Measurements from ENCODE around the gene GADD45GIP1.
"Not testable (repeated sequence)": the region's sequence is repeated elsewhere in the genome, so short reads cannot be mapped to it uniquely, and the experiment has no call there.

The GADD45GIP1 gene

DNA sequence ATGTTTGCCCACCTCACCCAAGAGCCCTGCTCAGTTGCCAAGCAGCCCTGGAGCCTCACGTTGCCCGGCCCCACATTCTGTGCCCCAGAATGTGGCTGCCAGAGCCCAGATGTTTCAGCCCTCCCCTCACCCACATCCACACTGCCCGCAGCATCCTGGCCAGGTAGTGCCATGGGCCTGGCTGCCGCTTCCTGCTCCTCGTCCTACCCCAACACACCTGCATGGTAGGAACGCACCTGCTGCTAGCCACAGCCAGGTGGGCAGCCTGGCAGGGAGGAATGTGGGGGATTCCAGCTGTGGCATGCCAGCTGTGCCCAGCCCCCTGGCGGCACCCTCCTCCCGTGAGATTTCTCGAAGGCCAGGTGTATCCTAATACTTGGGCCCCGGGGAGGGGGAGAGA, 30.8 kb upstream of the GADD45GIP1 start:
- DNase-seq = no peak

DNA sequence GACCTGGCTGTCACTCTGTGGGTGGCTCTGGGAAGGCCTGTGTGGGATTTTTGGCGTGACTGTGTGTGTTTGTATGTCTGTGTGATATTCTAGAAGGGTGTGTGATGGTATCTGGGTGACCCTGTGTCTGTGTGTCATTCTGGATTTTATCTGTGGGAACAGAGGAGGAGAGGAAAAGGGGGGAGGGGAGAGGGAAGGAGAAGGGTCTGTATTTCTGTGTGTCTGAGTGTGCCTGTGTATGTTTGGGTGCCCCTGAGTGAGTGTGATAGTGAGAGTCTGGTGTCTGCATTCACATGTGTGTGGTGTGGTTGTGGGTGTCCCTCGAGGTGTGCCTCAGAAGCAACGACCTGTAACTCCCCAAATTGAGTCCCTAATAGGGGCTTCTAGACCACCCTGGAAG, 30.2 kb upstream of the GADD45GIP1 start:
- DNase-seq = no peak

DNA sequence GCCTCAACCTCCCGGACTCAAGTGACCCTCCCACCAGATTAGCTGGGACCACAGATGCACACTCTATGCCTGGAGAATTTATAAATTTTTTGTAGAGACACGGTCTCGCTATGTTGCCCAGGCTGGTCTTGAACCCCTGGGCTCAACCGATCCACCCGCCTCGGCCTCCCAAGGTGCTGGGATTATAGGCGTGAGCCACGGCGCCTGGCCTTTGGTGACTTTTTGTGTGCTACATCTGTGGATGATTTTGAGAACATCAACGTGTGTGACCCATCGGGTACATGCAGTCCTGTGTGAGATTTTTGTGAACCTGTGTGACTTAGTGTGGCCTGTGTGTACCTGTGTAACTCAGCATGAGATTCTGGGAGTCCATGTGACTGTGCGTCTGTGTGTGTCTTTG, 29.7 kb upstream of the GADD45GIP1 start:
- DNase-seq = no peak

DNA sequence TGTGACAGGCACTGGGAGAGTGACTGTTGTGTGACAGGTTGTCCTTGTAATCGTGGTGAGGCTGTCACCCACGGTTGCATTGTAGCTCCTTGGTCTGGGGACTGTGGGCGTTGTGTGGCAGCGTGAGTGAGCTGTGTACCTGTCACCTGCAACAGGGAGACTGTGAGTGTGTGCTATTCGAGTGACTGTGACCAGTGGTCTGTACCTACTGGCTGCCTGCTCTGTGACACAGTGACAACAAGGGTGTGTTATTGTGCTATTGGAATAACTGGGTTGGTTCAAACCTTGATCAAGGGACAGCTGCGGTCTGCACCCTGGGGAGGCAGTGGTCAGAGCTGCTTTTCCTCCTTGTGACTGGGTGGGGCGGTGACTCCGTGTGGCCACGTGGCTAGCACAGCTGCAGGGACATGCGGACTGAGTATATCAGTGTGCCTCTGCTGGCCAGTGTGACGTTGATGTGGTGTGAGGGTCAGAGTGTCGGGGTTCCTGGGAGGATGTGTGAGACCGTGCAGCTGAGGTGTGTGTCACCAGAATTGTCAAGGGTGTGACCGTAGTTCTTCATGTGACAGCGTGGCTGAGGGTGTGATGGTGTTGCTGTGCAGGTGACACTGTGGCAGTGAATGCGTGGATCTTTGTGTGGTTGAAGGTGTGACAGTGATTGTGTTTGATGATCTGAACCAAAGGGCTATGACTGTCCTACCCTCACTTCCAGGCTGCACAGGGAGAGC, 28.2 kb upstream of the GADD45GIP1 start:
- no peak for DNase-seq

DNA sequence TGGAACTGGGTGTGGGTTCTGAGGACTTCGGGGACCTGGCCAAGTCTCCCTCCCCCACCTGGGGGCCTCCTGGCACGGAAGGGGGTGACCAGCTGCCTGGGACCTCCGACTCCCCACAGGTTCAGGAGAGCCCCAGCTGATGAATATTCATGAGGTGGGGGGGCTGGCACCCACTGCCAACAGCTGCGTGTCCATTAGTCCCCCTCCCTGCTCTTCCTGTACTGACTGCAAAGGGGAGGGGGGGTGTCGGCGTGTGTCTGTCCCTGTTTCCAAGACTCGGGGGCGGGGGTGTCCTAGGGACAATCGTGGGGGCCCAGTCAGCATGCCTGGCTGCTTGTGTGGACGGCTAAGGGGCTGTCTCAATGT, 27.6 kb upstream of the GADD45GIP1 start:
- DNase-seq = no peak

DNA sequence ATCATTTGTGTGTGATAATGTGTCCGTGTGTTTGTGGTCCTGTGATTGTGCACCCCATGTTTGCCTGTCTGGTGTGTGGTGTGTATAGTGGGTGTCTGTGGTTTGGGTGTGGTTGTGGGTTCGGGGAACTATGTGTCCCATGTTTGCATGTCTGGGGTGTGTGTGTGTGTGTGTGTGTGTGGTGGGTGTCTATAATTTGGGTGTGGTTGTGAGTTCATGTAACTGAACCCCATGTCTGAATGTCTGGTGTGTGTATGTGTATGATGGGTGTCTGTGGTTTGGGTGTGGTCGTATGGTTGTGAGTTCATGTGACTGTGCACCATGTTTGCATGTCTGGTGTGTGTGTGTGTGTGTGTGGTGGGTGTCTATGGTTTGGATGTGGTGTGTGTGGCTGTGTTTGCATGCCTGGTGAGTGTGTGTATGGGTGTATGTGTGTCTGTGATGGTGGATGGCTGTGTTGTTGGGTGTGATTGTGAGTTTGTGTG, 27.2 kb upstream of the GADD45GIP1 start:
- DNase-seq = no peak

DNA sequence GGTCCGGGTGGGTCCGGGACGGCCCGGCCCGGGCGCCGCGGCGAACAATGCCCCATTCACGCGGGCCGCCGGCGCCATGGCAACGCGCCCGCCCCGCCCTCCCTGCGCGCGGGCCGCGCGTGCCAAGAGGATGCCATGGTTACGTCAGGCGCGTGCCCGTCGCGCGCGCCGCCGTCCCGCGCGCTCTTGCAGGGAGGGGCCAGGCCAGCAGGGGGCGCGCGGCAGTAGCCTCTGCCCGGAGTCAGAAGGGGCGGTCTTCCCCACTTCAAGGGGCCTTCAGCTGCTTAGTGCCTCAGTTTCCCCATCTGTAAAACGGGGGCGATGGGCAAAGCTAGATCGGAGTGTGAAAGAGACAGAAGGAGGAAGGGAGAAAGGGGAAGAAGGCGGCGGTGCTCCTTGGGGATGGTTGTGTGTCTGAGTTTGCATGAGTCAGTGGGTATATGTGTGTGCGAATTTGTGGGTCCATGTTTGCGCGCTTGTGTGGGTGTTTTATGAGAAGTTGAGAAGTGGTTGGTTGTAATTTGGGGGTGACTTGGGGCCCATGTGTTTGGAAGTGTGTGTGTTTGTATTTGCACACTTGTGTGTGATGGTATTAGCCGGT, 26.6 kb upstream of the GADD45GIP1 start:
- peak; percentile 84 for DNase-seq

DNA sequence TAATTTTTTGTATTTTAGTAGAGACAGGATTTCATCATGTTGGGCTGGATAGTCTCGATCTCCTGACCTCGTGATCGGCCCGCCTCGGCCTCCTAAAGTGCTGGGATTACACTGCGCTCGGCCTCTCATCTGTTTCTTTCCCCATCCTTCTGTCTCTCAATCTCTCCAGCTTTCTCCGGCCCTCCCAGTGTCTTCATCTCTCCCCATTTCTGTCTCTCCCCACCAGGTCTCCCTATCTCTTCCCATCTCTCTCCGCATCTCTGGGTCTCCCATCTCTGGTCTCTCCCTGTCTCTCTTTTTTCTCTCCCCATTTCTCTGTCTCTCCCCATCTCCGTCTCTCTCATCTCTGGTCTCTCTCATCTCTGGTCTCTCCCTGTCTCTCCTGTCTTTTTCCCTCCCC, 26.1 kb upstream of the GADD45GIP1 start:
- DNase-seq = no peak

DNA sequence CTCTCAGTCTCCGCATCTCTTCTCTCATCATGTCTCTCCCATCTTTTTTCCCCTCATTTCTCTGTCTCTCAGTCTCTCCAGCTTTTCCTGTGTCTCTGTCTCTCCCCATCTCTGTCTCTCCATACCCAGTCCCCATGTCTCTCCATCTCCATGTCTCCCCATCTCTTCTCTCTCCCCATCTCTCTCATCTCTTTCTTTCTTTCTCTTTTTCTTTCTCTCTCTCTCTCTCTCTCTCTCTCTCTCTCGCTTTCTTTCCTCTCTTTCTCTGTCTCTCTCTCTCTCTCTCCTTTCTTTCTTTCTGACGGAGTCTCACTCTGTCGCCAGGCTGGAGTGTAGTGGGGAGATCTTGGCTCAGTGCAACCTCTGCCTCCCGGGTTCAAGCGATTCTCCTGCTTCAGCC, 25.6 kb upstream of the GADD45GIP1 start:
- no peak for DNase-seq

DNA sequence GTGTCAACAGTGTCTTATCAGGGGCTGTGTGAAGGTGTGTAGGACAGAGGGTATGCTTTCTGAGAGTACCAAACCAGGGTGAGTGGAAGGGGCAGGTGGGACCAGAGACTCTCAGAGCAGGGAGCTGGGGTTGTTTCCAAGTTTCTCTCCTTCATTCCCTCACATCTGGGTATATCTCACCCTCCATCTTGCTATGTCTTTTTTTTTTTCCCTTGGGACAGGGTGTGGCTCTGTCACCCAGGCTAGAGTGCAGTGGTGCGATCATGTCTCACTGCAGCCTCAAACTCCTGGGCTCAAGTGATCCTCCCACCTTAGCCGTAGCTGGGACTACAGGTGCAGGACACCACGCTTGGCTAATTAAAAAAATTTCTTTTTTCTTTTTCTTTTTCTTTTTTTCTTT, 23.0 kb upstream of the GADD45GIP1 start:
- no peak for DNase-seq

DNA sequence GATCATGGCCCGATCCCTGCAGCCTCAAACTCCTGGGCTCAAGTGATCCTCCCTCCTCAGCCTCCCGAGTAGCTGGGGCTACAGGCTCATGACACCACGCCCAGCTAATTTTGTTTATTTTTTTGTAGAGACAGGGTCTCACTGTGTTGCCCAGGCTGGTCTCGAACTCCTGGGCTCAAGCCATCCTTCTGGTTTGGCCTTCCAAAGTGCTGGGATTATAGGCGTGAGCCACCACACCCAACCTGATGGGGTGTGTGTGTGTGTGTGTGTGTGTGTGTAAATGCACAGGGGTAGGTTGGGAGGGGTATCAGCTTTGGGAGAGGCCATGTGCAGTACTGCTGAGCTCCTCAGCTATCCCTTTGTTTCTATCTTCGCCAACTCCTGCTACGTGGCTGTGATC, 19.1 kb upstream of the GADD45GIP1 start:
- not testable (repeated sequence) for DNase-seq

DNA sequence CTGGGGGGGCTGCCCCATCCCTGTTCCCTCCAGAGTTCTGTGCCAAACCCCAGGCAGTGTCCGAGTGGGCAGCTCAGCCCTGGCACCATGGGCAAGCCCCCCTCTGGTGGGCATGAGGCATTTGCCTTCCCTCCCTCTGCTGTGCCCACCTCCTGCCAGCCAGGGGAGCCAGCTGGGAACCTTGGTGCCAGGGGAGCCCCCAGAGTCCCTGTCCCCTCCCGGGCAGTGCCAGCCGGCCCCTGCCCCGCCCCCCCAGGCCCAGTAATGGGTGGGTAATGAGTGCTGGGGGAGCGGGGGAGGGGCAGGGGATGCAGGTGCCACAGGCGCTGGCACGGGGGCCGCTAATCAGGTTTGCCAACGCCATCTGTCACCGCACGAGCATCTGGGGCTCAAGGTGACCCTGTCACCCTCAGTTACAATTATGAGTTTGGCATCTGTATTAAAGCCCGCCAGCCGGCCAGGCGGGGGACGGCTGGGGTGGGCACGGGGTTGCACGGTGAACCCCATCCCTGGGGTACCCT, 18.3 kb upstream of the GADD45GIP1 start:
- peak; percentile 56 for DNase-seq

DNA sequence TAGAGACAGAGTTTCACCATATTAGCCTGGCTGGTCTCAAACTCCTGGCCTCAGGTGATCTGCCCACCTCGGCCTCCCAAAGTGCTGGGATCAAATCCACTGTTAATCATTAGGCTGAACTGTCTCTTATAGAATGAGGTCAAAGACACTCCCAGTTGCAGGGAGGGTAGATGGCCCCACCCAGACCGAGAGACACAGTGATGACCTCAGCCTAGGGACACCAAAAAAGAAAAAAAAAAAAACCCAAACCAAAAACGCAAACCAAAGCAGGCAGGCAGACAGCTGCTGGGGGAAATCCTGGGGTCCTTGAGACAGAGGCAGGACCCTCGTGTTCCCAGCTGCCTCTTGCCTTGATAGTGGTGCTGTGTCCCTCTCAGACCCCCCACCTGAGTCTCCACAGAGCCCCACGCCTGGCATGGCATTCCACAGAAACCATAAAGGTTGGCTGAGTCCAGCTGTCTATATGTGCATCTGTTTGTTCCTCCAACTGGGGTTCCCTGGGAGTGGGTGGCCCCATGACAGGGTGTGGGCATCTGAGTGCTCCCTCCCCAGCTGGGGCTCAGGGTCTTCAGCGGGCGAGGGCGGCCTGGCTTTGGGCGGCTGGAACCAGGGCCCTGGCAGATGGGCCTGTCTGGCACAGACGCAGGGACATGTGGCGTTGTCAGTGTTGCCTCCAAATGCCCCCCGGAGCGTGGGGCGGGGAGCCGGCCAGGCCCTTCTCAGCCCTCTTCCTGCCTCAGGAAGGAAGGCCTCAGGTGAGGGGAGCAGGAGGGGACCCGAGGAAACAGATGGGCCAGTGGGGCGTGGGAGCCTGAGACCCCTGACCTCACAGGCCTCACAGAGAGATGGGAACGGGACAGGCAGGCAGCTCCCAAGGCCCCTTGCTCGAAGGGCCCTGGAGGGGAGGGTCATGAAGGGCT, 17.5 kb upstream of the GADD45GIP1 start:
- peak; percentile 47 for DNase-seq

DNA sequence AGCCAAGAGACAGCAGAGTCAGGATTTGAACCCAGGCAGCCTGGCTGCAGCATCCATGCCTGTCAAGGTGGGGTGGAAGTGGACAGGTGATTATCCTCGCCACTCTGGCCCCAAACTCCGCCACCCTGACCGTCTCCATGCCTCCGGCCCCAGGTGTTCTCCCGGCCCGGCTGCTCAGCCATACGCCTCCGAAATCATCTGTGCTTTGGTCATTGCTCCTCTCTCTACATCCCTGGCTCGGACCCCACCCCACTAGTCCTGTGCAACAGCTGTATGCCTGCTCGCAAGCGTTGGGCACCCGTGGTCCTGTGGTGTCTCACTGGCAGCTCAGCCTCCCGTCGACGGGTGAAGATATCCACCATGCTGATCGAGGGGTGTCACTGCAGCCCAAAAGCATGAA, 16.2 kb upstream of the GADD45GIP1 start:
- no peak for DNase-seq

DNA sequence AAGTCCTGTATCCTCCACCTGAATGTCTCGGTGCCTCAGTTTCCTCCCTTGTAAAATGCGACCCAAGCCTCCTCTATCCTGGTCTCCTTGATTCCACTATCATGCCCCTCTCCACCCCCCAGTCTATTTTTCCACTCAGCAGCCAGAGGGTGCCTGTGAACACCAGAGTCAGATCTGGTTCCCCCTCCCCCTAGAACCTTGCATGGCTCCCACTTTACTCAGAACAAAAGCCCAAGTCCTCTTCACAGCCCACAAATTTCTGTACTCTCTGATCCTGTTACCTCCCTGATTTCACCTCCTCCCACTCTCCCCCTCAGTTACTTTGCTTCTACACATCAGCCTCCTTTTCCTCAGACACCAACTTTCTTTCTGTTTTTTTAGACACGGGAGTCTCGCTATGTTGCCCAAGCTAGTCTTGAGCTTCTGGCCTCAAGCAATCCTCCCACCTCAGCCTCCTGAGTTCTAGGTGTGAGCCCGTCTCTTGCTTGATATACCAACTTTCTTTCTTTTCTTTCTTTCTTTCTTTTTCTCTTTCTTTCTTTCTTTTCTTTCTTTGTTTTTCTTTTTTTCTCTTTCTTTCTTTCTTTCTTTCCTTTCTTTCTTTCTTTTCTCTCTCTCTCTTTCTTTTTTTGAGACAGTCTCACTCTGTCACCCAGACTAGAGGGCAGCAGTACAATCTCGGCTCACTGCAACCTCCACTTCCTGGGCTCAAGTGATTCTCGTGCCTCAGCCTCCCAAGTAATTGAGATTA, 13.2 kb upstream of the GADD45GIP1 start:
- no peak for DNase-seq

DNA sequence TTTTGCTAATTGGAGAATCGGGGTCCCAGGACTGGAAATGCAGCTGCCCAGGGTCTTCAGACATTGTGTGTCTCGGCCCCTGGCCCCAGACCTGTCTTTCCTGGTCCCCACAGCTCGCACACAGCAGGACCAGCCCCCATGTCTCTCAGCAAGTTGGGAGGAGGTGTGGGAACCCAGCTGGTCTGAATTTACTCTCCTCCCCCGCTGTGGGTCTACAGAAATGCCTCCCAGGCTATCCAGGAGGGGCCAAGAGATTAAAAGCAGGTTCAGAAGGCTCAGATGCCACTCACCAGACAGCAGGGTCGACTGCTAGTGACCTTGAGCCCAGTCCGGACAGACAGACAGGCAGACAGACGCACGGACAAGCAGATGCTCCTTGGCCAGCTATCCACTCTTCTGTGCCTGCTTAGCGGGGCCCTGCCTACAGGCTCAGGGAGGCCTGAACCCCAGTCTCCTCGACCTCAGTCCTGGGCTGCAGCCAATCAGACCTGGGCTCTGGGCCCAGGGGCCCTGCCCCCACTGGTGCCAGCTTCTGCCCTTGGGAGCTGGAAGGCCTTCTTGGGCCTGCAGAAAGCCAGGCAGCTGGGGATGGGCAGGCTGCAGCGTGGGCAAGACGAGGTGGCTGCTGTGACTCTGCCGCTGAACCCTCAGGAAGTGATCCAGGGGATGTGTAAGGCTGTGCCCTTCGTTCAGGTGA, 12.4 kb upstream of the GADD45GIP1 start, which contains the start of gene DAND5:
Gene DAND5, plus strand, starts transcription at position 285 of the 697 bp plus-strand sequence. Its CDS starts 85 bp downstream, at position 370.
- peak; percentile 78 for DNase-seq

DNA sequence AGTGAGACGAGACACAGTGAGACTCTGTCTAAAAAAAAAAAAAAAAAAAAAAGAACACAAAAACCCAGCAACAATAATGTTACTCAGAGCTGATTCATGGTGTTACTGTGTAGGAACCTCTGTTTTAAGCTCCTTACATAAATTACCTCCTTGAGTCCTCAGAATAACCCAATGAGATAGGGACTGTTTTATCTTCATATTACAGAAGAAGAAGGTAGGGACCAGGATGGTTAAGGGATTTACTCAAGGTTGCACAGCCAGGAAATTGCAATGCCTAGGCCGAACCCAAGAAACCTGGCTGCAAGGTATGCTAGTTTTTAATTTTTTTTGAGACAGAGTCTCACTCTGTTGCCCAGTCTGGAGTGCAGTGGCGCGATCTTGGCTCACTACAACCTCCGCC, 10.9 kb upstream of the GADD45GIP1 start:
- no peak for DNase-seq

DNA sequence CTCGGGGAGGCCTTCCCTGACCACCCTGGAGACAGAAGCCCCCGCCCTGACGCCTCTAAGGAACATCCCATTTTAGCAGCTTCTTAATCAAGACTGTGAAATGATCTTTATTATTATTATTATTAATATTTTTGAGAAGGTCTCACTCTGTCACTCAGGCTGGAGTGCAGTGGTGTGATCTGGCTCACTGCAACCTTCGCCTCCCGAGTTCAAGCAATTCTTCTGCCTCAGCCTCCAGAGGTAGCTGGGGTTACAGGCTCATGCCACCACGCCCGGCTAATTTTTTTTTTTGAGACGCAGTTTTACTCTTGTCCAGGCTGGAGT, 8.8 kb upstream of the GADD45GIP1 start:
- DNase-seq = no peak

DNA sequence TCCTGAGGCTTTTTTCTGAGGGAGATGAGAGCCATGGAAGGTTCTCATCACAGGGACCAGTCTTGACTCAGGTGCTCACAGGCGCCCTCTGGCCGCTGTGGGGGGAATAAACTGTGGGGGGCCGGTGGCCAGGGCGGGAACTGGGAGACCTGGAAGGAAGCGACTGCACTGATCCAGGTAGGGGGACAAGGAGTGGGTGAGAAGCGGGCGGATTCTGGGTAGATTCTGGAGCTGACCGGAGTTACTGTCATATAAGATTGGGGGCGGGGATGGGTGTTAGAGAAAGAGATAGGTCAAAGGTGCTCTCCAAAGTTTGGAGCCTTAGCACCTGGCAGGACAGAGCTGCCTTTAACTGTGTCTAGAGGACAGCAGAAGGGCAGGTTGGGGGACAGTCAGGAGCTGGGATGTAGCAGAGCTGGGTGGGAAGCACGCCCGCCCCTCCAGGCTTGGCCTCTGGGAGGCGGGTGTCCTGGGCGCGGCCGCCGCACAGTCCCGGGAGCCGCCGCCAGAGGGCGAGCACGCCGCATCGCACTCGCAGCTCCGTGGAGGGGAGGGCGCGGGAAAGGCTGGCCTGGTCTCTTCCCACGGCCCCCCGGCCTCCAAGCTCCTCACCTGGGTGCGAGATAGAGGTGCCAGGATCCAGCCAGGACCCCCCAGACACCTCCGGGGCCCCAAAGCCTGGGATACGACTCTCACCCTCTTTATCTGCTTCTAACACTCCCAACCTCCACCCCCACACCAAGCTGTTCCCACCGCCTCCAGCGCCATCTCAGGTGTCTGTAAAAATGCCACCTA, 8.2 kb upstream of the GADD45GIP1 start:
- DNase-seq = peak; percentile 93

DNA sequence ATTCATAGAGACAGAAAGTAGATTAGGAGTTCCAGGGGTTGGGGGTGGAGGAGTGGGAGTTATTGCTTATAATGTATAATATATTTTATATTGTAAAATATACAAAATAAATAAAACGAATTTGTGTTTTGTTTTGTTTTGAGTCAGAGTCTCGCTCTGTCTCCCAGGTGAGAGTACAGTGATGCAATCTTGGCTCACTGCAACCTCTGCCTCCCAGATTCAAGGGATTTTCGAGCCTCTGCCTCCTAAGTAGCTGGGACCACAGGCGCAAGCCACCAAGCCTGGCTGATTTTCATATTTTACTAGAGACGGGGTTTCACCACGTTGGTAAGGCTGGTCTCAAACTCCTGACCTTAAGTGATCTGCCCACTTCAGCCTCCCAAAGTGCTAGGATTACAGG, 2.5 kb upstream of the GADD45GIP1 start:
- DNase-seq = no peak

DNA sequence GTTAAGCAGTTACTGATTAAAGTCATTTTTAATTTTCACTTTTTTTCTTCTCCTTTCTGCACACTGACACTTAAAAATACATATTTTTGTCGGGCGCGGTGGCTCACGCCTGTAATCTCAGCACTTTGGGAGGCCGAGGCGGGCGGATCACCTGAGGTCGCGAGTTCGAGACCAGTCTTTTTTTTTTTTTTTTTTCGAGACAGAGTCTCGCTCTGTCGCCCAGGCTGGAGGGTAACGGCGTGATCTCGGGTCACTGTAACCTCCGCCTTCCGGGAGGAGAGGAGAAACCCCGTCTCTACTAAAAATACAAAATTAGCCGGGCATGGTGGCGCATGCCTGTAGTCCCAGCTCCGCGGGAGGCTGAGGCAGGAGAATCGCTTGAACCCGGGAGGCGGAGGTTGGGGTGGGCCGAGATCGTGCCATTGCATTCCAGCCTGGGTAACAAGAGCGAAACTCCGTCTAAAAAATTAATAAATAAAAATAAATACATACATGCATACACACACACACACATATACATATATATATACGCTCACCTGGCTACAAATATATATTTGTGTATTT, 448 bp upstream of the GADD45GIP1 start:
- DNase-seq = not testable (repeated sequence)
